ENCODE data around the gene SPINT1.

Gene SPINT1, protein sequence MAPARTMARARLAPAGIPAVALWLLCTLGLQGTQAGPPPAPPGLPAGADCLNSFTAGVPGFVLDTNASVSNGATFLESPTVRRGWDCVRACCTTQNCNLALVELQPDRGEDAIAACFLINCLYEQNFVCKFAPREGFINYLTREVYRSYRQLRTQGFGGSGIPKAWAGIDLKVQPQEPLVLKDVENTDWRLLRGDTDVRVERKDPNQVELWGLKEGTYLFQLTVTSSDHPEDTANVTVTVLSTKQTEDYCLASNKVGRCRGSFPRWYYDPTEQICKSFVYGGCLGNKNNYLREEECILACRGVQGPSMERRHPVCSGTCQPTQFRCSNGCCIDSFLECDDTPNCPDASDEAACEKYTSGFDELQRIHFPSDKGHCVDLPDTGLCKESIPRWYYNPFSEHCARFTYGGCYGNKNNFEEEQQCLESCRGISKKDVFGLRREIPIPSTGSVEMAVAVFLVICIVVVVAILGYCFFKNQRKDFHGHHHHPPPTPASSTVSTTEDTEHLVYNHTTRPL

DNA sequence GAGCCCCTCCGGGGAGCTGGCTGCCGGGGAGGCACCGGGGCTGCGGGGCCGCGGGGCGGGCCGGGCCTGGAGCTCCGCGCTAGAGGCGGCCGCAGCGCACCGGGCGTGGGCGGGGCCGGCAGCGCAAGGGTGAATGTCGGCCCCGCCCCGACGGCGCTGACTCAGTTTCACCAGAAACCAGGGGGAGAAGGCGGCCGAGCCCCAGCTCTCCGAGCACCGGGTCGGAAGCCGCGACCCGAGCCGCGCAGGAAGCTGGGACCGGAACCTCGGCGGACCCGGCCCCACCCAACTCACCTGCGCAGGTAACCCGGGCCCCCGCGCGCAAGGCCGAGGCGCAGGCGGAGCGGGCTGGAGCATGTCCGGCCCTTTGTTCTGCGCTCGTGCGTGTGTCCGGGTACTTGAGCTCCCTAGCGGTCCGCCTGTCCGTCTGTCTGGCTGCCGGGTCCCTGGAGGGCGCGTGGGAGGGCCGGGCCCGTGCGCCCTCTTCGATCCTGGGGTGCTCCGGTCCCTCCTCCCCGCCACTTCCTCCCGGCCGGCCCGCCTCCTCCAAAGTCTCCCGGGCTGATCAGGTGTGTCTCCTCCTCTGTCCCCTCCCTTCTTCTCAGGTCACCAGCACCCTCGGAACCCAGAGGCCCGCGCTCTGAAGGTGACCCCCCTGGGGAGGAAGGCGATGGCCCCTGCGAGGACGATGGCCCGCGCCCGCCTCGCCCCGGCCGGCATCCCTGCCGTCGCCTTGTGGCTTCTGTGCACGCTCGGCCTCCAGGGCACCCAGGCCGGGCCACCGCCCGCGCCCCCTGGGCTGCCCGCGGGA lies at the start of gene SPINT1:
SPINT1 (plus strand) TSS at position 164 of the 811 bp plus-strand sequence; CDS start at position 671, 507 bp downstream.
- DNase-seq, result no peak

DNA sequence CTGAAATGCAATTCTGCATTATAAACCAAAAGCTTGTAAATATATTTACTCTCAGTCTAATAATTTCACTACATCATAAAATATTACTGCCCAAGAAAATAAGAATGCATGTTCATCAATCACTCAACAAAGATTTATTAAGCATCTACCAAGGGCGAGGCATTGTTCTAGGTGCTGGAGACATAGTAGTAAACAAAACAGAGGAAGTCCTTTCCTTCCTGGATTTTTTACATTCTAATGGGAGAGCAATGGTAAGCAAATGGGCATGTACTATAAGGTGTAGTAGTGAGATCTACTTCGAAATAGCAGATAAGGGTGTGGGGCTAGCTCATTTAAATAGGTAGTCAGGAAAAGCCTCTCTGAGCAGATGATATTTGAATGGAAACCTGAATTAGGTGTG lies 47.8 kb upstream of the SPINT1 start:
- no peak for DNase-seq

DNA sequence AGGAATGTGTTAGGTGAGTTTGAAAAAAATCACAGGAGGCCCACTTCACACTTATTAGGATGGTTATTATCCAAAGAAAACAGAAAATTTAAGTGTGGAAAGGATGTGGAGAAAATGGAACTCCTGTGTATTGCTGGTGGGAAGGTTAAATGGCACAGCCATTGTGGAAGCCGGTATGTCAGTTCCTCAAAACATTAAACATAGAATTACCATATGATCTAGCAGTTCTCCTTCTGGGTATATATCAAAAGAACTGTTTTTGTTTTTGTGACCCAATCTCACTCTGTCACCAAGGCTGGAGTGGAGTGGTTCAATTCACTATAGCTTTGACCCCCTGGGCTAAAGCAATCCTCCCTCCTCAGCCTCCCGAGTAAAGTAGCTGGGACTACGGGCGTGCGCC lies 47.3 kb upstream of the SPINT1 start:
- no peak for DNase-seq

DNA sequence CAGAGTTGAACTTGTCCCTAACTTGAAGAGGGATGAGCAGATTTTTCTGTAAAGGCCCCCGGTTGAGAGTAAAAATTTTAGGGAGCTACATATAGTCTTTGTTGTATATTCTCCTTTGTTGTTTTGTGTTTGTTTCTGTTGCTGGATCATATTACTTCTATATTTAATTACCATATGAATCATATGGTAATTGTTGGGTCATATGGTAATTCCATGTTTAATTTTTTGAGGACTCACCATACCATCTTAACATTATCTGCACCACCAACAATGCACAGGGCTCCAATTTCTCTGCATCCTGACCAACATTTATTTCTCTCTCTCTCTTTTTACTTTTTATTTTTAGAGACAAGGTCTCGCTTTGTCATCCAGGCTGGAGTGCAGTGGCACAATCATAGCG lies 44.3 kb upstream of the SPINT1 start:
- no peak for DNase-seq

DNA sequence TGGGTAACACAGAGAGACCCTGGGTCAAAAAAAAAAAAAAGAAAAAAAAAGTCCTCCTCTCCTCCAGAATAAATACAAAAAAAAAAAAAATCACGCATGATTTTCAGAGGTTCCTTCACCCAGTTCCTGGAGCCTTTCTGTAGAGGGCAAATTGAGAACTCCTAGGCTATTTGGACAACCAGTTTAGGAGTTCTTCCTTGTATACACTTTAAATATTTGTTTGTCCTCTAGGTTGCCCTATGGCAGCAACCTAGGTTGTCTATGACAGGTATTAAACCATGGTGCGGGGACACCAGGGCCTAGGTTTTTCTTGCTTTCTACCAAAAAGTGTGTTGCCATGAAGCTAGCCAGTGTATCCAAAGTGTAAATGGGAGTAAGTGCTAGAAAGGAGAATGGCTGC lies 40.8 kb upstream of the SPINT1 start:
- DNase-seq, result no peak

DNA sequence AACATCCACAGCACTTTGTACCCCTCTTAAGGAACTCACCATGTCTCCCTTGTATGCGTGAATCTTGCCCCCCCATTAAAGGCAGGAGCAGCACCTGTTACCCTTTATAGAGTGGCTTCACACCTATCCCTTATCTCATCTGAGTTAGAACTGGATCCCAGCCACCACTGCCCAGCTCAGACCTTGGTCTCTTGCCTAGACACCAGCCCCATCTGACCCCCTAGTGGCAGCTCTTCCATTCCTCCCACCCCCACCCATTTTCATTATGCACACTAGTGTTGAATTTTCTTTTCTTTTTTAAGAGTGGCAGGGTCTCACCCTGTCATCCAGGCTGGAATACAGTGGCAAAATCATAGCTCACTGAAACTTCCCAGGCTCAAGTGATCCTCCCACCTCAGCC lies 40.2 kb upstream of the SPINT1 start:
- DNase-seq, result no peak

DNA sequence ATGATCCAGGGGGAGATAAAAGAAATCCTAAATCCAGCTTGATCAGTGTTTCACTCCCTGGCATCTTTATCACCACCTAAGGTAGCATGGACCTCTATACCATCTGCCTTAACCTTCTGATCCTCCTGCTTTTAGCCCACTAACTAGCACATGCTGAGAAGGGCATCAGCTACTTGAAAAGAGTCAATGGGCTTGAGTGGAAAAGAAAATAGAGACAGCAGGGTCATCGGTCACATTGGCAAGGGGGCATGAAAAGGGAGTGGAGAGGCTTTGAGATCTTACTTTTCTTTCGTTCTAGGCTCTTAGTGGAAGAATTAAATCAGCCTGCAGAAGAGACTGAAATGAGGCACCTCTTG lies 37.2 kb upstream of the SPINT1 start:
- DNase-seq, result no peak

DNA sequence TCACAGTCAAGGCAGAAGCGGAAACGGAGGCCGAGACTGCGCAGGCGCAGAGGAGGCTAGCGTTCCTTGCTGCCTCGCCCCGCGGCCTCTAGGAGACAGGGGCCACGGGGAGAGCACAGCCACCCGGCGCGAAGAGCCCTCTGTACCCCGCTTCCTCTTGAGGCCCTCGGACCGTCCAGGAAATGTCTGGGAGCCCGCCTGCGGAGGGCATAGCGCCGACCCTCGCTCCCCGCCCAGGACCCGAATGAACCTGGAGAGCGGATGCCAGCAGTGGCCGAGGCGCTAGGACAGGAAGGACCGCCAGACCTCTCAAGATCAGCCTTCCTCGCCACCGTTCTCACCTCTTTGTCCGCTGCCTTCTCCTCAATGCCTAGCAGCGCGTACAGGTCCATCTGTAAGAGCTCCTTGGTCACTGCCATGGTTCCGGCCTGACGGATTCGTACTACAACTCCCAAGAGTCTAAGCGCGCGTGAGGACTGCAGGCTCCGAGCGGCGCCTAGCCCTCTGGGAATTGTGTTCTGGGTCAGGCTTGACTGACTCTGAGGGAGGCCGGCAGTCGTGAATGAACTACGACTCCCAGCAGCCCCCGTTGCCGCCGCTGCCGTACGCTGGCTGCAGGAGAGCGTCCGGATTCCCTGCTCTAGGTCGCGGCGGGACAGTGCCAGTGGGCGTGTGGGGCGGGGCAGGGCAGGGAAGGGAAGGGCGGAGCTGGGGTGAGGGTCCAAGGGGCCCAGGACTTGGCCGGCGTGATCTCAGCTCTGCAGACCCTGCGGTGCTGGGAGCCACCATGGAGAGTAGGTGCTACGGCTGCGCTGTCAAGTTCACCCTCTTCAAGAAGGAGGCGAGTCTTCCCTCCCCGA lies 36.6 kb upstream of the SPINT1 start, which contains the start of the genes DNAJC17 and ZFYVE19:
DNAJC17 (minus strand) TSS at position 446 of the 860 bp plus-strand sequence; CDS start at position 419, 27 bp downstream.
ZFYVE19 (plus strand) TSS at position 62 of the 860 bp plus-strand sequence; CDS start at position 563, 501 bp downstream.
- peak; percentile 88 to 96 for DNase-seq

DNA sequence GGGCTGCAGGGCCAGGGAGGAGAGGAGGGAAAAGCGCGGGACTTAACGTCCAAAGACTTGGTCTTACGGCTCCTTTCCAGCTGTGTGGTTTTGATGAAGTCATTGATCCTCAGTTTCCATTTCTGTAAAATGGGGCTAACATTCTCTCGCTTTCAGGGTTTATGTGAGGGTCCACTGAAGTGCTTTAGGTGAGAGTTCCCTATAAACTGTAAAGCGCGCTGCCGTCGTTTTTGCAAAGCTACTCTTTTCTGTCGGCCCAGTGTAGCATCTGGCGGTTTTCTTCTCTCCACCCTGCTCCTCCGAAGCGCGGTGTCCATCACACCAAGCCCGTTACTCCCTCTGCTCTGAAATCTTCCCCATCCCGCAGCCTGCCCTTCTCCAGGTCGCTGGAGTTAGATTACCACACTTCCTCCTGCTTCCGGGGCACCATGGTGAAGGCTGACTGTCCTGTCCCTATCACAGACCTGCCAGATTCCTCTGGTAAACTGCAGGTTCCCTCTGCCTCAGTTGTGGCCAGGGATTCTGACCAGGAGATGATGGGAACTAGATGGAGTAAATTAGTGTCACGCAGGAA lies 35.9 kb upstream of the SPINT1 start:
- no peak for DNase-seq

DNA sequence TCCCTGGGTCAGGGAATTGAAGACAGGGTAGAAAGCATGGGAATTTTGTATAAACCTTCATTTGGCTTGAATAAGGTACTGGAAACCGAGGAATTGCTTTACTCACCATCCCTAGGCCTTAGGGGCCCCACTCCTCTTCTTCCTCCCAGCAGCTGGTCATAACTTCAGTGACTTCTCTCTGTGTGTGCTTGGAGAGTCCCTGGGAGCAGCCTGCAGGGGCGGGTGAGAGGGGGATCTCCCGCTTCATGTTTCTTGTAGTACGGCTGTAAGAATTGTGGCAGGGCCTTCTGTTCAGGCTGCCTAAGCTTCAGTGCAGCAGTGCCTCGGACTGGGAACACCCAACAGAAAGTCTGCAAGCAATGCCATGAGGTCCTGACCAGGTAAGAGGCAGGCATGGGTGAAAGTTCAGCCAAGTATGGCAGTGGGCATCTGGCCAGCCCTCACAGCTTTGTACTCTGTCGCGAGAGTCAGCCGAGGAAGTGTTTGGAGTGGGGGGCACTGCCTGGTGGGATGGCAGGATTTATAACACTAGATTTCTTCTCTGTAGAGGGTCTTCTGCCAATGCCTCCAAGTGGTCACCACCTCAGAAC lies 34.9 kb upstream of the SPINT1 start:
- no peak for DNase-seq

DNA sequence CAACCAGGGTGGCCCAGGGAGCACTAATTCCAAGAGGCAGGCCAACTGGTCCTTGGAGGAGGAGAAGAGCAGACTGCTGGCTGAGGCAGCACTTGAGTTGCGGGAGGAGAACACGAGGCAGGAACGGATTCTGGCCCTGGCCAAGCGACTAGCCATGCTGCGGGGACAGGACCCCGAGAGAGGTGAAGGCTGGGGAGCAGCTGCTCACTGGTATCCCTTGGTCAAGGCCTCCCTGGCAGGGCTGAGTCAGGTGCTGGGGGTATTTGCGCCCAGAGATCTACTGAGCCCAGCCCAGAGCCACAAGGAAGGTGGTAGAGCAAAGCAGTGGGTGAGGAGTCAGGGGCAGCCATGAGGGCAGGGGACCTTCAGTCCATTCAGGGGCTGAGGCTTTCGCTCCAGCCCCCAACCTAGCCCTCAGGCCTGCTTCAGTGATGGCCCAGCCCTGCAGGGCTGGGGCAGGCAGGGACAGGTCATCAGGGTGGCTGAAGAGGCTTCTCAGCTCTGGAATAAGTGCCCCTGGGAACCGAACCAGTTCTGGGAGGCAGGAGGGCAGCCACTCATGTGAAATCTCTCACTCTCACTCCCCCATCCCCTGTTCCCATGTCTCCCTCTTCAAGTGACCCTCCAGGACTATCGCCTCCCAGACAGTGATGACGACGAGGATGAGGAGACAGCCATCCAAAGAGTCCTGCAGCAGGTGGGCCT lies 31.0 kb upstream of the SPINT1 start:
- no peak for DNase-seq

DNA sequence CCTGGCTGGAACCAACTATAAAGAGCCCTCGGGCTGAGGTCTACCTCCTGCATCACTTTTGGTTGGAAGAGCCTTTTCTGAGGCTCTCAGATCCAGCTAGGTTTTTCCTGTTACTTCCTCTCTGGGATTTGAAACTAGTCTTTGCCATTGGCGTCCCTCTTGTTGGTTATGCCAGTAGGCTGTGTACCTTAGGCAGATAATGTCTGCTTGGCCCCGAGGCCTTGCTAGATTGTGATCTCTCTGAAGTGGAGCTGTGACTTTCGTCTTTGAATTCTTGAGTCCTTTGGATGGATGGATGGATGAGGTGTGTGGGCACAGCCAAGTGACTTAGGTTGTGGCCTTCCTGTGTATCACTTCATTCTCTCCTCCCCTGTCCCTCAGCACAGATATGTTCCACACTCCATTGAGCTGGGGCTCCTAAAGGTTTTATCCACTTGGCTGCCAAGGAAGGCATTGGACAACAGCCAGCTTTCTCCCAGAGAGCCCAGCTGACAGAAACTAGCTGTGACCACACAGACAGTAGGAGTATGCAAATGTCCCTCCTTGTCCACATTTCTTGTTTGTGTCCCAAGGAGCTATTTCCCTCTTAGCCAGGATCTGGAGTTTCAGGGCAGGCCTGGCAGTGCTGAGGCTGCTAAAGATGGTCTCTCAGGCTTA lies 28.7 kb upstream of the SPINT1 start:
- DNase-seq, result no peak

DNA sequence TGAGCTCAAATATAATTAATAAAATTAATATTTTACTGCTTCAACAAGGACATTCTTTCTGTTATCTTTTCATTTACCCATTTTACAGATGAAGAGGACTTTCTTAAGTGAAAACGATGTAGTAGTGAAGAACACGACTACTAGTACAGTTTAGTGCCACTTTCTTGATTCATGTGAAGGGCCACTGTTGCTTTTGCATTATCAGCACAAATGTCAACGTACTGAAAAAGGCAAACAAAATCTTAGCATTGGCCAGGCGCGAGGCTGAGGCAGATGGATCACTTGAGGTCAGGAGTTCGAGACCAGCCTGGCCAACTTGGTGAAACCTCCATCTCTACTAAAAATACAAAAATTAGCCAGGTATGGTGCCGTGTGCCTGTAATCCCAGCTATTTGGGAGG lies 24.8 kb upstream of the SPINT1 start:
- DNase-seq, result no peak

DNA sequence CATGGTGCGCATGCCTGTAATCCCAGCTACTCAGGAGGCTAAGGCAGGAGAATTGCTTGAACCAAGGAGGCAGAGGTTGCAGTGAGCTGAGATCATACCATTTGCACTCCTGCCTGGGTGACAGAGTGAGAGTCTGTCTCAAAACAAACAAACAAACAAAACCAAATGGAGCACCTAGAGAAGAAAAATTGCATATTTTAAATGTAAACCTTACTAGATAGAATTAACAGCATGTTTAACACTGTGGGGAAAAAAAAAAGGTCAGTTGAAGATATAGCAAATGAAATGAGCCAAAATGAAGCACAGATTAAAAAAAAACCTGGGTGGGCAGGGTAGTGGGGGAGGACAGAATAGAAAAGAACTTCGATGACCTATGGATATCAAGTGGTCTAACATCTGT lies 22.7 kb upstream of the SPINT1 start:
- DNase-seq, result no peak

DNA sequence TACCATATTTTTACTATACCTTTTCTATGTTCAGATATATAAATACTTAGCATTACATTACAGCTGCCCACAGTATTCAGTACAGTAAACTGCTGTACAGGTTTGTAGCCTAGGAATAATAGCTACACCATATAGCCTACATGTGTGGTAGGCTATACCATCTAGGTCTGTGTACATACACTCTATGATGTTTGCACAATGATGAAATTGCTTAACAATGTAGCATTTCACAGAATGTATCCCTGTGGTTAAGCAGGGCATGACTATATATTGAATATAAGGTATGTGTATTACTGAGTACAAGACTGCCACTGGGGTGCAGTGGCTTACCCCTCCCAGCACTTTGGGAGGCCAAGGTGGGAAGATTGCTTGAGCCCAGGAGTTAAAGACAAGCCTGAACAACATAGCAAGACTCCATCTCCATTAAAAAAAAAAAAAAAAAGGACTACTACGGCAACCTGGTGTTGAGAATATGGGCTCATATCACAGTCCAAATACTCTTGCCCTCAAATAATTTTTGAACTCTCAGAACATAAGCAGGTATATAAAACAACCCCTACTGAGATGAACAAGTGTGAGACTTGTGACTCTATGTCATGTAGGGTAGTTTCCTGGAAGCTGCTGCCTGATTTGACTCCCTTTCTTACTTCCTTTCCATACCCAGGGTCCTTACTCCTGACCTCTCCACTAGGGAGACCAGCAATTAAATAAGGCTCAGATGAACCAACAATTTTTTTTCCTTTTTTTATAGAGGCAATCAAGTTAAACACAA lies 20.1 kb upstream of the SPINT1 start:
- no peak for DNase-seq

DNA sequence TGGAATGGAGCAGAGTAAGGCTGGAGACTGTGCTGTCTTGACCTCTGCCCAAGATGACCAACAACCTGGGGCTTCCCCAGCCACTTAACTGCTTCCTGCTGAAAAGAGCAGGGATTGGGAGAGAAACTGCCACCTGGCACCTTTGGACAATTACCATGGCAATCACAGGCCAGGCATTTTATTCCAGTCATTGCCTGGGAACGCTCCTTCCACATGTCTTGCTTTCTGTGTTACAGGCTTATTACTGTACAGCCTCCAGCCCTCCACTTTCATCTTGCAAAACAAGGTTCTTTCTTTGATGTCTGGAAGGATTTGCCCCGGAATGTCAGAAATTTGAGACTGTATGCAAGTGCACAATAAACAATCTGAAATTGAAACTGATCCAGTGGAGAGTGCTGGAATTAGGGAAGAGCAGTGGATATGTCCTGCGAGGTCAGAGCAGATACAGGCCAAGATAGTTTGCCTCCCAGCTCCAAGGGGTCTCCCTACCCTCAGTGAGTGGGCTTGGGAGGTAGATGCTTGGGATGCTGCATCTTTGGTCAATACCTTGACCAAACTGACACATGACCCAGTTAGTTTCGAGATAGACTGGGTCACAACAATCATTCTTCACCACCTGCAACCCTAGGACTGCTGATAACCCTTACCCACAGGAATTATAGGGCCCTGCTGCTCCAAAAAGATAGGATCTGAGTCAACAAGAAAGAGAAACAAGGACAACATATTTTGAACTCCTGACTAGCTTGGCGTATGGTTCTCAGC lies 18.0 kb upstream of the SPINT1 start:
- no peak for DNase-seq

DNA sequence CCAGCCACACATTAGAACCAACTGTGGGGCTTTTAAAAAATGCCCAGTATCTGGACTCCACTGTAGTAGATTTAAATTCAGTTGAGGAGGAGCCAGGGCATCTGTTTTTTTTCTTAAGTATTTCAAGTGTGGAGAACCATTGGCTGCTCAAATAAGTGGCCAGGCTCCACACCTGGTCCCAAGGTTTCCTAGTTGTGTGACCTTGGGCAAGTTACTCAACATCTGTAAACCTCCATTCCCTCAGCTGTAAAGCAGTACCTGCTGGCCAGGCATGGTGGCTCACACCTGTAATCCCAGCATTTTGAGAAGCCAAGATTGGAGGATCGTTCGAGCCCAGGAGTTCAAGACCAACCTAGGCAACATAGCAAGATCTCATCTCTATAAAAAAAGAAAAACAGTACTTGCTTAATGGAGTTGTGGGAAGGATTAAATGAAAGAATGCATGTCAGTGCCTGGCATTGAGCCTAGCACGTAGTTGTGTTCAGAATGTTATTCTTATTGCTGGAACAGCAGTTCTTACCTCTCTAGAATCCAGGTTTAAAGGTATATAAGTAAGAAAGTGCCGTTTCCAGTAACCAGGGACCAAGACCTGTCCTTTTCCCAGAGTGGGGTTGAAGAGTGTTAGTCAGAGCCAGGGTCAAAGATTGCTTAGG lies 17.3 kb upstream of the SPINT1 start:
- no peak for DNase-seq

DNA sequence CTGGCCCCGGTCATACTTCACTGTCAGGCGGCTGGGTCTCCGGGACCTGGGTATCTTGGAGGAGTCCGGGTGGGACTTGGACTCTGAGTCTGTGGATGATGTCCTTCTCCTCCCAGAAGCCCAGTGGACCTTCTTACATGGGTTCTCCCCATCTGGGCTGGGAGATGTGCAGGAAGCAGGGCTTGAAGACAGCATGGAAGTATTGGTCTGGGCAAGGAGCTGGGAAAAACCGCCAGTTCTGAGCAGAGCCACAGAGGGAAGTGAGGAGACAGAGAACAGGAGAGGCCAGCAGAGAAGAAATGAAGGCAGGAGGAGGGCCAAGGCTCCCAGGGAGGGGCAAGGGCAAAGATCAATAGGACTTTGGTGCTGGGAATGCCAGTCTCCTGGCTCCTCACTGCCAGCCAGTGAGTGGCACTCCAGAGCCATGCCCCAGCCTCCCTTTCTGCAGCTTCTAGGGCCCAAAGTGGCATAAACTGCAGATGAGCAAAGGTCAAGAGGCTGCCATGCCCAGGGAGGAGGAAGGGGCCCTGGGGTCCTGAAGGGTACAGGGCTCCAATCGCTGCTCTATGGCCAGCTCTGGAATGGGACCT lies 15.3 kb upstream of the SPINT1 start, which contains the start of gene PPP1R14D:
PPP1R14D (minus strand) TSS at position 262 of the 590 bp plus-strand sequence; CDS start at position 195, 67 bp downstream.
- DNase-seq, result no peak
